SK-N-SH (cell line): ENCODE measurements around the gene CELSR1. TPM values are rescaled to one million over a fixed set of nuclear protein-coding genes. Genes with fewer than 3 reads are reported as not detected.

Source experiments
- CTCF ChIA-PET: fragments of 300-600, 350-600 bp; formaldehyde crosslinking; extraction: SDS; loops from one replicate; lab custom pipeline; 2021; lab: Yijun Ruan, JAX
- POLR2A ChIA-PET: fragments of 350-600 bp; sonication (Branson Sonifier 250); formaldehyde crosslinking; extraction: SDS; loops from one replicate; lab custom pipeline; 2020; ENCODE audit warnings: antibody characterized with exemption, inconsistent platforms; lab: Yijun Ruan, JAX
- DNase-seq: peaks from one replicate; pipeline ENCODE4 v3.0.0; 2012
- H2AFZ ChIP-seq: fragments of 200-600 bp; sonication (generic); 2 replicates; pipeline ENCODE4 v1.8.1; 2016; ENCODE audit warnings: antibody characterized with exemption, mild to moderate bottlenecking, low read depth
- H3F3A ChIP-seq: fragments of 200-600 bp; sonication (generic); replicated peaks from 2 replicates; pipeline ENCODE3; 2016; ENCODE audit warnings: antibody characterized with exemption, mild to moderate bottlenecking; ENCODE audit not compliant: insufficient read depth
- H3K27ac ChIP-seq, 2 experiments: fragments of 200-500 bp in 1 of 2; fragments of 200-600 bp in 1 of 2; sonication (Bioruptor generic) in 1 of 2; sonication (generic), shearing (Covaris generic) in 1 of 2; 2 replicates each; pipeline versions ENCODE4 v1.5.1 to v1.6.1; 2014 to 2016; ENCODE audit warnings: low read depth in 2 of 2, inconsistent platforms in 1 of 2, low read length in 1 of 2, mild to moderate bottlenecking in 1 of 2, mixed read lengths in 1 of 2
- H3K27me3 ChIP-seq: fragments of 200-600 bp; sonication (generic), shearing (Covaris generic); 2 replicates; pipeline ENCODE4 v1.6.1; 2016; ENCODE audit warnings: mixed run types; ENCODE audit not compliant: insufficient read depth
- H3K36me3 ChIP-seq, 2 experiments: fragments of 200-500 bp in 1 of 2; fragments of 200-600 bp in 1 of 2; sonication (Bioruptor generic) in 1 of 2; sonication (generic) in 1 of 2; replicated peaks in 1 of 2; 2 replicates each; pipeline versions ENCODE3 to v1.5.1; 2014 to 2016; ENCODE audit warnings: low read length in 1 of 2, mild to moderate bottlenecking in 1 of 2; ENCODE audit not compliant: insufficient read depth in 2 of 2, control insufficient read depth in 1 of 2
- H3K4me1 ChIP-seq, 2 experiments: fragments of 200-500 bp in 1 of 2; fragments of 200-600 bp in 1 of 2; sonication (Bioruptor generic) in 1 of 2; sonication (generic), shearing (Covaris generic) in 1 of 2; 2 replicates each; pipeline versions ENCODE4 v1.5.1 to v1.6.1; 2014 to 2016; ENCODE audit warnings: low read depth in 1 of 2, low read length in 1 of 2, mixed run types in 1 of 2; ENCODE audit not compliant: insufficient read depth in 2 of 2, control insufficient read depth in 1 of 2
- H3K4me2 ChIP-seq: fragments of 200-600 bp; sonication (generic), shearing (Covaris generic); 2 replicates; pipeline ENCODE4 v1.6.1; 2017; ENCODE audit warnings: mixed run types
- H3K4me3 ChIP-seq, 2 experiments: fragments of 200-500 bp in 1 of 2; fragments of 200-600 bp in 1 of 2; sonication (Bioruptor generic) in 1 of 2; sonication (generic), shearing (Covaris generic) in 1 of 2; 2 replicates each; pipeline versions ENCODE4 v1.5.1 to v1.8.1; 2014 to 2016; ENCODE audit warnings: low read depth in 2 of 2, inconsistent platforms in 1 of 2, low read length in 1 of 2, mild to moderate bottlenecking in 1 of 2, mixed read lengths in 1 of 2, moderate library complexity in 1 of 2
- H3K79me2 ChIP-seq: fragments of 200-600 bp; sonication (generic); 2 replicates; pipeline ENCODE4 v1.8.1; 2017; ENCODE audit warnings: mild to moderate bottlenecking; ENCODE audit not compliant: insufficient read depth
- H3K9ac ChIP-seq: fragments of 200-600 bp; sonication (generic); 2 replicates; pipeline ENCODE4 v1.6.1; 2017; ENCODE audit warnings: mixed run types
- H3K9me2 ChIP-seq: fragments of 200-600 bp; sonication (generic); 2 replicates; pipeline ENCODE4 v1.6.1; 2017; ENCODE audit warnings: mixed run types
- H3K9me3 ChIP-seq: fragments of 200-600 bp; sonication (generic); 2 replicates; pipeline ENCODE4 v1.6.1; 2017; ENCODE audit warnings: mixed run types, mild to moderate bottlenecking, moderate library complexity
- H4K20me1 ChIP-seq: fragments of 200-600 bp; sonication (generic); 2 replicates; pipeline ENCODE4 v1.6.1; 2017; ENCODE audit warnings: mild to moderate bottlenecking, mixed run types; ENCODE audit not compliant: insufficient read depth
- ELF1 ChIP-seq: IDR thresholded peaks from 2 replicates; pipeline ENCODE4 v1.4.0; 2012
- EP300 ChIP-seq, 2 experiments: IDR thresholded peaks; 2 replicates each; pipeline versions ENCODE4 v1.4.0 to v1.6.1; 2012; ENCODE audit warnings: borderline replicate concordance in 1 of 2, low read depth in 1 of 2, low read length in 1 of 2
- FOXJ3 ChIP-seq: sonication (generic); formaldehyde crosslinking; IDR thresholded peaks from 2 replicates; pipeline ENCODE4 v1.5.1; 2020; ENCODE audit warnings: mild to moderate bottlenecking, missing genetic modification reagents
- GATA2 ChIP-seq: sonication (generic); formaldehyde crosslinking; IDR thresholded peaks from 2 replicates; pipeline ENCODE4 v1.5.0; 2020; ENCODE audit warnings: mild to moderate bottlenecking, missing genetic modification reagents
- MEF2A ChIP-seq: IDR thresholded peaks from 2 replicates; pipeline ENCODE4 v1.4.0; 2012; ENCODE audit warnings: low read depth, borderline replicate concordance
- MXI1 ChIP-seq: IDR thresholded peaks from 2 replicates; pipeline ENCODE4 v1.6.1; 2012; ENCODE audit warnings: mild to moderate bottlenecking, low read depth, low read length, improper control_type of control experiment
- NRF1 ChIP-seq: IDR thresholded peaks from 2 replicates; pipeline ENCODE4 v1.6.1; 2012; ENCODE audit warnings: low read depth, mild to moderate bottlenecking, low read length
- POLR2AphosphoS5 ChIP-seq: IDR thresholded peaks from 2 replicates; pipeline ENCODE4 v1.6.1; 2012; ENCODE audit warnings: low read depth, low read length
- RAD21 ChIP-seq: IDR thresholded peaks from 2 replicates; pipeline ENCODE4 v1.6.1; 2012; ENCODE audit warnings: mild to moderate bottlenecking, low read length
- RCOR1 ChIP-seq: fragments of 150-350 bp; IDR thresholded peaks from 2 replicates; pipeline ENCODE4 v1.6.1; 2017; ENCODE audit warnings: antibody characterized with exemption, low read length
- SIN3A ChIP-seq: IDR thresholded peaks from 2 replicates; pipeline ENCODE4 v1.6.1; 2012; ENCODE audit warnings: low read depth, mild to moderate bottlenecking, low read length, moderate library complexity, borderline replicate concordance
- TCF12 ChIP-seq: IDR thresholded peaks from 2 replicates; pipeline ENCODE4 v1.4.0; 2012
- YY1 ChIP-seq: IDR thresholded peaks from 2 replicates; pipeline ENCODE4 v1.4.0; 2012; ENCODE audit warnings: low read depth, mild to moderate bottlenecking
- WGBS: methylation state at CpG from one replicate; pipeline ENCODE4 v1.1.6; 2017; ENCODE audit warnings: low lambda C conversion rate; 5-methylcytosine and 5-hydroxymethylcytosine counted together
- polyA plus RNA-seq, 3 experiments: library from polyadenylated mRNA; depleted of rRNA; stranded (reverse); fragments of >200 nt; gene quantifications; 2 replicates each; pipeline ENCODE4 v1.2.3, GENCODE V29; 2012
- TF ChIP-seq, protein P1 (sequence below): fragments of 150-350 bp; IDR thresholded peaks from 2 replicates; pipeline ENCODE4 v1.6.1; 2017; ENCODE audit warnings: antibody characterized with exemption, low read length, low read depth, borderline replicate concordance
- TF ChIP-seq, protein P2 (sequence below): fragments of 150-350 bp; IDR thresholded peaks from 2 replicates; pipeline ENCODE4 v1.6.1; 2016; ENCODE audit warnings: mild to moderate bottlenecking, low read depth, low read length
- TF ChIP-seq, protein P3 (sequence below): IDR thresholded peaks from 2 replicates; pipeline ENCODE4 v1.6.1; 2012; ENCODE audit warnings: mild to moderate bottlenecking, low read depth, low read length, moderate library complexity
- TF ChIP-seq, protein P4 (sequence below): IDR thresholded peaks from 2 replicates; pipeline ENCODE4 v1.4.0; 2012; ENCODE audit warnings: low read depth, borderline replicate concordance

The CELSR1 gene
- polyA plus RNA-seq, 1 of the 3 experiments (the other 2 are of a cell fraction), result 5.0 TPM

DNA sequence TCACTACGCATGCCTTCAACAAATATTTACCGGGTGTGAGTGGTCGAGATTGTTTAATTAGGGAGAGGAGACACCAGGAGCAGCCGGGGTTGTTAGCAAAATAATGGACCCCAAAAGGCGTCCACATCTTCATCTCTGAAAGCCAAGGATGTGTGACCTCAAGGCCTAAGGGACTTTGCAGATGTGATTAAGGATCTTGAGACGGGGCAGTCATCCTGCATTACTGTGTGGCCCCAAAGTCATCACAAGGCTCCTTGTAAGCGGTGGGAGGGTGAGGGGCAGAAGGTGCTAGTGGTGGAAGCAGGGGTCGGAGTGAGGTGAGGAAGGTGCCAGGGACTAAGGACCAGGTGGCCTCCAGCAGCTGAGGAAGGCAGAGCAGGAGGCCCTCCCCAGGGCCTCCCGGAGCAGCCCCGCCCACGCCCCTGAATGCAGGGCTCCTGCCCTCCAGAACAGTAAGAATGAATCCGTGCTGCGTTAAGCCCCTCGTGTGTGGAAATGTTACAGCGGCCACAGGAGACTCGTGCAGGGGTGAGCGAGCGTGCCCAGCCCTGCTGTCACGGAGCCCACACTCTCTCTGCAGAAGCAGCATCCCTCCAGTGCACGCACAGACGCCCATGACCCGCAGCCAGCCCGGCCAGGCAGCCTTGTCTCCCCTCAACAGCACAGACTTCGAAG is 83.5 kb downstream of the CELSR1 start:
- Histone ChIP-seq H3K4me3 (no peak overlapping the region), H3K9ac (no peak overlapping the region), H3K9me3 (no peaks in the 10 kb centered on the region), H3K27me3 (no peaks in the 10 kb centered on the region), H3K9me2 (no peaks in the 10 kb centered on the region), H3F3A (no peaks in the 10 kb centered on the region), H3K79me2 (no peaks in the 10 kb centered on the region), H3K36me3 (no peaks in the 10 kb centered on the region), H3K27ac (no peak overlapping the region), H4K20me1 (no peaks in the 10 kb centered on the region), H3K4me2 (no peak overlapping the region), H2AFZ (no peak overlapping the region), H3K4me1 (no peaks in the 10 kb centered on the region; a peak in 1 of 4 replicates)
- ChIA-PET POLR2A (no interaction called here), CTCF (no interaction called here)
- 83% methylated on average over 13 of the region's 24 CpGs for WGBS
- no peak for TF ChIP-seq SIN3A
- TF ChIP-seq MEF2A, result no peak
- no peak for TF ChIP-seq GATA2 (CRISPR knock-in tag)
- TF ChIP-seq MXI1, result no peak
- no peak for TF ChIP-seq POLR2AphosphoS5
- TF ChIP-seq NRF1, result no peak
- no peak for TF ChIP-seq YY1
- no peak for TF ChIP-seq FOXJ3 (CRISPR knock-in tag)
- no peak for TF ChIP-seq EP300 (IDR thresholded peaks at IDR 0.05; ENCODE audit: borderline replicate concordance in 1 of 2, low read depth in 1 of 2, low read length in 1 of 2)
- TF ChIP-seq, protein P1, sequence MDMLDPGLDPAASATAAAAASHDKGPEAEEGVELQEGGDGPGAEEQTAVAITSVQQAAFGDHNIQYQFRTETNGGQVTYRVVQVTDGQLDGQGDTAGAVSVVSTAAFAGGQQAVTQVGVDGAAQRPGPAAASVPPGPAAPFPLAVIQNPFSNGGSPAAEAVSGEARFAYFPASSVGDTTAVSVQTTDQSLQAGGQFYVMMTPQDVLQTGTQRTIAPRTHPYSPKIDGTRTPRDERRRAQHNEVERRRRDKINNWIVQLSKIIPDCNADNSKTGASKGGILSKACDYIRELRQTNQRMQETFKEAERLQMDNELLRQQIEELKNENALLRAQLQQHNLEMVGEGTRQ, result no peak
- TF ChIP-seq, protein P2, sequence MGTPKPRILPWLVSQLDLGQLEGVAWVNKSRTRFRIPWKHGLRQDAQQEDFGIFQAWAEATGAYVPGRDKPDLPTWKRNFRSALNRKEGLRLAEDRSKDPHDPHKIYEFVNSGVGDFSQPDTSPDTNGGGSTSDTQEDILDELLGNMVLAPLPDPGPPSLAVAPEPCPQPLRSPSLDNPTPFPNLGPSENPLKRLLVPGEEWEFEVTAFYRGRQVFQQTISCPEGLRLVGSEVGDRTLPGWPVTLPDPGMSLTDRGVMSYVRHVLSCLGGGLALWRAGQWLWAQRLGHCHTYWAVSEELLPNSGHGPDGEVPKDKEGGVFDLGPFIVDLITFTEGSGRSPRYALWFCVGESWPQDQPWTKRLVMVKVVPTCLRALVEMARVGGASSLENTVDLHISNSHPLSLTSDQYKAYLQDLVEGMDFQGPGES, result no peak
- TF ChIP-seq RAD21, result no peak
- no peak for DNase-seq

DNA sequence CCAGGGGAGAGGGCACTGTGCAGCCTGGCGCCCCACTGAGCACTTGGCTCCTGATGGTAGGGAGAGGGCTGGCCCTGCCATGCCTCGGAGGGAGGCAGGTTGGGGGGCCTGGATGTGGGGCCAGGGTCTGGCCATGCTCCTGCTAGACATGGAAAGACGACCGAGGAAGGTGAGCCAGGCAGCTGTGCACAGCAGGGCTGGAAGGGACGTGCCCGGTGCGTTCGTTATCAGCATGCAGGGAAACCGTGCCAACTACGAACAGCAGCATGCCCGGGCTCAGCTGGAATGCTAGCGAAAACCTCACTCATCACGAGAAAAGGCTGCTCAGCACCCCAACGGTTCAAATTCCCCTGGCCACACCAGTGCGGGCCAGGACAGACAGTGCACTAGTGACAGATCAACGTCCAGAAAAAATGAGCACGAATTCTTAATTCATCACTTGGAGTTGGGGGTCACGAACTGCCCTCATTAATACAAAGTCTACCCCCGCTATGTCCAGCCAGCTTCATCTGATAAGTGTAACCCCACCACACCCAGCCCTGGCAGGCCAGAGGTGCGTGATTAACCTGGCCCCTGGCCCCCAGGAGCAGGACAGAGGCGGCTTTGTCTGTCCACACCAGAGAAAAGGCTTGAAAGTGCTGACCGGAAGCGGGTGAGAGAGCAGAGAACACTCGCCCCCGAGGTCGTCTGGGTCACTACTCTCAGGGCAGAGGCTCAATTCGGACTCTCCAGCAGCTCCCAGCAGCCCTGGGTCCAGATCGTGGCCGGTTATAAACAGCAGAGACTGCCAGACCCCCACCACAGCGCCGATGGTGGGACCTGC is 84.2 kb downstream of the CELSR1 start:
- no peak for DNase-seq
- Histone ChIP-seq H3F3A (no peaks in the 10 kb centered on the region), H3K9me3 (no peaks in the 10 kb centered on the region), H3K79me2 (no peaks in the 10 kb centered on the region), H4K20me1 (no peaks in the 10 kb centered on the region)
- TF ChIP-seq, protein P3, sequence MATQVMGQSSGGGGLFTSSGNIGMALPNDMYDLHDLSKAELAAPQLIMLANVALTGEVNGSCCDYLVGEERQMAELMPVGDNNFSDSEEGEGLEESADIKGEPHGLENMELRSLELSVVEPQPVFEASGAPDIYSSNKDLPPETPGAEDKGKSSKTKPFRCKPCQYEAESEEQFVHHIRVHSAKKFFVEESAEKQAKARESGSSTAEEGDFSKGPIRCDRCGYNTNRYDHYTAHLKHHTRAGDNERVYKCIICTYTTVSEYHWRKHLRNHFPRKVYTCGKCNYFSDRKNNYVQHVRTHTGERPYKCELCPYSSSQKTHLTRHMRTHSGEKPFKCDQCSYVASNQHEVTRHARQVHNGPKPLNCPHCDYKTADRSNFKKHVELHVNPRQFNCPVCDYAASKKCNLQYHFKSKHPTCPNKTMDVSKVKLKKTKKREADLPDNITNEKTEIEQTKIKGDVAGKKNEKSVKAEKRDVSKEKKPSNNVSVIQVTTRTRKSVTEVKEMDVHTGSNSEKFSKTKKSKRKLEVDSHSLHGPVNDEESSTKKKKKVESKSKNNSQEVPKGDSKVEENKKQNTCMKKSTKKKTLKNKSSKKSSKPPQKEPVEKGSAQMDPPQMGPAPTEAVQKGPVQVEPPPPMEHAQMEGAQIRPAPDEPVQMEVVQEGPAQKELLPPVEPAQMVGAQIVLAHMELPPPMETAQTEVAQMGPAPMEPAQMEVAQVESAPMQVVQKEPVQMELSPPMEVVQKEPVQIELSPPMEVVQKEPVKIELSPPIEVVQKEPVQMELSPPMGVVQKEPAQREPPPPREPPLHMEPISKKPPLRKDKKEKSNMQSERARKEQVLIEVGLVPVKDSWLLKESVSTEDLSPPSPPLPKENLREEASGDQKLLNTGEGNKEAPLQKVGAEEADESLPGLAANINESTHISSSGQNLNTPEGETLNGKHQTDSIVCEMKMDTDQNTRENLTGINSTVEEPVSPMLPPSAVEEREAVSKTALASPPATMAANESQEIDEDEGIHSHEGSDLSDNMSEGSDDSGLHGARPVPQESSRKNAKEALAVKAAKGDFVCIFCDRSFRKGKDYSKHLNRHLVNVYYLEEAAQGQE, result no peak
- TF ChIP-seq, protein P4, sequence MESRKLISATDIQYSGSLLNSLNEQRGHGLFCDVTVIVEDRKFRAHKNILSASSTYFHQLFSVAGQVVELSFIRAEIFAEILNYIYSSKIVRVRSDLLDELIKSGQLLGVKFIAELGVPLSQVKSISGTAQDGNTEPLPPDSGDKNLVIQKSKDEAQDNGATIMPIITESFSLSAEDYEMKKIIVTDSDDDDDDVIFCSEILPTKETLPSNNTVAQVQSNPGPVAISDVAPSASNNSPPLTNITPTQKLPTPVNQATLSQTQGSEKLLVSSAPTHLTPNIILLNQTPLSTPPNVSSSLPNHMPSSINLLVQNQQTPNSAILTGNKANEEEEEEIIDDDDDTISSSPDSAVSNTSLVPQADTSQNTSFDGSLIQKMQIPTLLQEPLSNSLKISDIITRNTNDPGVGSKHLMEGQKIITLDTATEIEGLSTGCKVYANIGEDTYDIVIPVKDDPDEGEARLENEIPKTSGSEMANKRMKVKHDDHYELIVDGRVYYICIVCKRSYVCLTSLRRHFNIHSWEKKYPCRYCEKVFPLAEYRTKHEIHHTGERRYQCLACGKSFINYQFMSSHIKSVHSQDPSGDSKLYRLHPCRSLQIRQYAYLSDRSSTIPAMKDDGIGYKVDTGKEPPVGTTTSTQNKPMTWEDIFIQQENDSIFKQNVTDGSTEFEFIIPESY, result no peak
- TF ChIP-seq, protein P2, result no peak
- TF ChIP-seq RCOR1 (no peak), ELF1 (no peak), MXI1 (no peak), TCF12 (no peak)
- TF ChIP-seq, all 33 proteins: peak for 0
- Histone ChIP-seq H3K4me2 (no peak overlapping the region), H3K9me2 (no peaks in the 10 kb centered on the region), H2AFZ (no peak overlapping the region), H3K27me3 (no peaks in the 10 kb centered on the region), H3K4me3 (no peak overlapping the region), H3K36me3 (no peaks in the 10 kb centered on the region), H3K9ac (no peak overlapping the region), H3K4me1 (no peaks in the 10 kb centered on the region; a peak in 1 of 4 replicates), H3K27ac (no peak overlapping the region)
- CTCF ChIA-PET, result no interaction called here
- 66% methylated on average over 20 of the region's 31 CpGs for WGBS
- POLR2A ChIA-PET, result no interaction called here
